Measurements from ENCODE around the gene MRPL24. TPM values are rescaled to one million over a fixed set of nuclear protein-coding genes. Genes with fewer than 3 reads are reported as not detected.

MRPL24 gene
- total and polyA plus RNA-seq, 9 of the 15 experiments (the other 6 are each of a cell fraction or from before 2014, with no cell fraction given), result 74.3 to 267 (median 113) TPM

DNA sequence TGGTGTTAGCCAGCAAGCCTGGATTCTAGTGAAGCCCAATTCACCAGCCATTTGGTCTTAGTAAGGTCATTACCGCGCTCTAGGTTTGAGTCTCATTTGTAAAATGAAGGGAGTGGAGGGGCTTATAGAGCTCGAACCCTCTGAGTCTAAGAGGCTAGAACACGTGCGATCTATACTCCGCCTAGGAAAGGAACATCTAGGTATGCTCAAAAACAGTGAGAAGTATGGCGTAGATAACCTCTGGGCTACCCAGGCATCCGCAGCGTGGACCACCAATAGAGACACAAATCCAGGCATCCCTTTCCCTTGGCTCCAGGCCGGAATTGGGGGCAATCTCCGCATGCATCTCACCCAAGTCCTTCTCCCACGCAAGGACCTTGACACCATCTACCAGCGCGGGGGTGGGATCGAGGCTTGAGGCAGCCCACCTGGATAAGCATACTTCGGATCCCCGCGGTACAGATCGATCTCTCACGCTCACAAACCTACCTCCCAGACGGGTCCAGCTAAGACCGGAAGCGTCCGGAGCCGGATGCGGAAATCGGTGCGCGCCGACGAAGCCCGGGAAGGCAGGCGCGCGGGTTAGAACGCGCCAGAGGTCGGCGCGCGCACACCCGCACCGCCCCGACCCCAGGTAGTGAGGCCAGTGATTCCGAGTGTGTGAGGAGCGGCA lies 12.8 kb downstream of the MRPL24 start, which contains the start of gene METTL25B (continued):
- peak; percentile 37 for TF ChIP-seq RBBP5 (IDR thresholded peaks at IDR 0.05; ENCODE audit: borderline replicate concordance, insufficient read depth, low read length, poor library complexity, severe bottlenecking)
- TF ChIP-seq ZKSCAN3 (CRISPR knock-in tag; IDR thresholded peaks at IDR 0.05), result no peak
- no peak for TF ChIP-seq ZNF551 (CRISPR knock-in tag; IDR thresholded peaks at IDR 0.05)
- TF ChIP-seq, protein P1, sequence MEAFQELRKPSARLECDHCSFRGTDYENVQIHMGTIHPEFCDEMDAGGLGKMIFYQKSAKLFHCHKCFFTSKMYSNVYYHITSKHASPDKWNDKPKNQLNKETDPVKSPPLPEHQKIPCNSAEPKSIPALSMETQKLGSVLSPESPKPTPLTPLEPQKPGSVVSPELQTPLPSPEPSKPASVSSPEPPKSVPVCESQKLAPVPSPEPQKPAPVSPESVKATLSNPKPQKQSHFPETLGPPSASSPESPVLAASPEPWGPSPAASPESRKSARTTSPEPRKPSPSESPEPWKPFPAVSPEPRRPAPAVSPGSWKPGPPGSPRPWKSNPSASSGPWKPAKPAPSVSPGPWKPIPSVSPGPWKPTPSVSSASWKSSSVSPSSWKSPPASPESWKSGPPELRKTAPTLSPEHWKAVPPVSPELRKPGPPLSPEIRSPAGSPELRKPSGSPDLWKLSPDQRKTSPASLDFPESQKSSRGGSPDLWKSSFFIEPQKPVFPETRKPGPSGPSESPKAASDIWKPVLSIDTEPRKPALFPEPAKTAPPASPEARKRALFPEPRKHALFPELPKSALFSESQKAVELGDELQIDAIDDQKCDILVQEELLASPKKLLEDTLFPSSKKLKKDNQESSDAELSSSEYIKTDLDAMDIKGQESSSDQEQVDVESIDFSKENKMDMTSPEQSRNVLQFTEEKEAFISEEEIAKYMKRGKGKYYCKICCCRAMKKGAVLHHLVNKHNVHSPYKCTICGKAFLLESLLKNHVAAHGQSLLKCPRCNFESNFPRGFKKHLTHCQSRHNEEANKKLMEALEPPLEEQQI (IDR thresholded peaks at IDR 0.05), result no peak
- no peak for TF ChIP-seq MCM5 (IDR thresholded peaks at IDR 0.05; ENCODE audit: low read depth)
- no peak for TF ChIP-seq E2F3 (CRISPR knock-in tag; IDR thresholded peaks at IDR 0.05)
- no peak for TF ChIP-seq HDAC3 (IDR thresholded peaks at IDR 0.05; ENCODE audit: borderline replicate concordance, partially characterized antibody)
- TF ChIP-seq NCOA4 (IDR thresholded peaks at IDR 0.05; ENCODE audit: partially characterized antibody), result no peak
- no peak; the same call in 1 of the 2 replicates for TF ChIP-seq EGR1 (conservative IDR thresholded peaks at IDR 0.05)
- TF ChIP-seq PHF21A (IDR thresholded peaks at IDR 0.05; ENCODE audit: borderline replicate concordance, low read depth), result no peak
- TF ChIP-seq, protein P2, sequence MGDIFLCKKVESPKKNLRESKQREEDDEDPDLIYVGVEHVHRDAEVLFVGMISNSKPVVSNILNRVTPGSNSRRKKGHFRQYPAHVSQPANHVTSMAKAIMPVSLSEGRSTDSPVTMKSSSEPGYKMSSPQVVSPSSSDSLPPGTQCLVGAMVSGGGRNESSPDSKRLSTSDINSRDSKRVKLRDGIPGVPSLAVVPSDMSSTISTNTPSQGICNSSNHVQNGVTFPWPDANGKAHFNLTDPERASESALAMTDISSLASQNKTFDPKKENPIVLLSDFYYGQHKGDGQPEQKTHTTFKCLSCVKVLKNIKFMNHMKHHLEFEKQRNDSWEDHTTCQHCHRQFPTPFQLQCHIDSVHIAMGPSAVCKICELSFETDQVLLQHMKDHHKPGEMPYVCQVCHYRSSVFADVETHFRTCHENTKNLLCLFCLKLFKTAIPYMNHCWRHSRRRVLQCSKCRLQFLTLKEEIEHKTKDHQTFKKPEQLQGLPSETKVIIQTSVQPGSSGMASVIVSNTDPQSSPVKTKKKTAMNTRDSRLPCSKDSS (IDR thresholded peaks at IDR 0.05; ENCODE audit: low read depth, partially characterized antibody), result no peak
- TF ChIP-seq PURB (CRISPR knock-in tag; IDR thresholded peaks at IDR 0.05; ENCODE audit: low read depth), result no peak
- no peak for TF ChIP-seq HNRNPK (IDR thresholded peaks at IDR 0.05; ENCODE audit: low read depth, low read length, poor library complexity, severe bottlenecking)
- TF ChIP-seq, protein P3, sequence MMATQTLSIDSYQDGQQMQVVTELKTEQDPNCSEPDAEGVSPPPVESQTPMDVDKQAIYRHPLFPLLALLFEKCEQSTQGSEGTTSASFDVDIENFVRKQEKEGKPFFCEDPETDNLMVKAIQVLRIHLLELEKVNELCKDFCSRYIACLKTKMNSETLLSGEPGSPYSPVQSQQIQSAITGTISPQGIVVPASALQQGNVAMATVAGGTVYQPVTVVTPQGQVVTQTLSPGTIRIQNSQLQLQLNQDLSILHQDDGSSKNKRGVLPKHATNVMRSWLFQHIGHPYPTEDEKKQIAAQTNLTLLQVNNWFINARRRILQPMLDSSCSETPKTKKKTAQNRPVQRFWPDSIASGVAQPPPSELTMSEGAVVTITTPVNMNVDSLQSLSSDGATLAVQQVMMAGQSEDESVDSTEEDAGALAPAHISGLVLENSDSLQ (IDR thresholded peaks at IDR 0.05), result no peak
- no peak for TF ChIP-seq ELF4 (CRISPR knock-in tag; IDR thresholded peaks at IDR 0.05)
- TF ChIP-seq, protein P4, sequence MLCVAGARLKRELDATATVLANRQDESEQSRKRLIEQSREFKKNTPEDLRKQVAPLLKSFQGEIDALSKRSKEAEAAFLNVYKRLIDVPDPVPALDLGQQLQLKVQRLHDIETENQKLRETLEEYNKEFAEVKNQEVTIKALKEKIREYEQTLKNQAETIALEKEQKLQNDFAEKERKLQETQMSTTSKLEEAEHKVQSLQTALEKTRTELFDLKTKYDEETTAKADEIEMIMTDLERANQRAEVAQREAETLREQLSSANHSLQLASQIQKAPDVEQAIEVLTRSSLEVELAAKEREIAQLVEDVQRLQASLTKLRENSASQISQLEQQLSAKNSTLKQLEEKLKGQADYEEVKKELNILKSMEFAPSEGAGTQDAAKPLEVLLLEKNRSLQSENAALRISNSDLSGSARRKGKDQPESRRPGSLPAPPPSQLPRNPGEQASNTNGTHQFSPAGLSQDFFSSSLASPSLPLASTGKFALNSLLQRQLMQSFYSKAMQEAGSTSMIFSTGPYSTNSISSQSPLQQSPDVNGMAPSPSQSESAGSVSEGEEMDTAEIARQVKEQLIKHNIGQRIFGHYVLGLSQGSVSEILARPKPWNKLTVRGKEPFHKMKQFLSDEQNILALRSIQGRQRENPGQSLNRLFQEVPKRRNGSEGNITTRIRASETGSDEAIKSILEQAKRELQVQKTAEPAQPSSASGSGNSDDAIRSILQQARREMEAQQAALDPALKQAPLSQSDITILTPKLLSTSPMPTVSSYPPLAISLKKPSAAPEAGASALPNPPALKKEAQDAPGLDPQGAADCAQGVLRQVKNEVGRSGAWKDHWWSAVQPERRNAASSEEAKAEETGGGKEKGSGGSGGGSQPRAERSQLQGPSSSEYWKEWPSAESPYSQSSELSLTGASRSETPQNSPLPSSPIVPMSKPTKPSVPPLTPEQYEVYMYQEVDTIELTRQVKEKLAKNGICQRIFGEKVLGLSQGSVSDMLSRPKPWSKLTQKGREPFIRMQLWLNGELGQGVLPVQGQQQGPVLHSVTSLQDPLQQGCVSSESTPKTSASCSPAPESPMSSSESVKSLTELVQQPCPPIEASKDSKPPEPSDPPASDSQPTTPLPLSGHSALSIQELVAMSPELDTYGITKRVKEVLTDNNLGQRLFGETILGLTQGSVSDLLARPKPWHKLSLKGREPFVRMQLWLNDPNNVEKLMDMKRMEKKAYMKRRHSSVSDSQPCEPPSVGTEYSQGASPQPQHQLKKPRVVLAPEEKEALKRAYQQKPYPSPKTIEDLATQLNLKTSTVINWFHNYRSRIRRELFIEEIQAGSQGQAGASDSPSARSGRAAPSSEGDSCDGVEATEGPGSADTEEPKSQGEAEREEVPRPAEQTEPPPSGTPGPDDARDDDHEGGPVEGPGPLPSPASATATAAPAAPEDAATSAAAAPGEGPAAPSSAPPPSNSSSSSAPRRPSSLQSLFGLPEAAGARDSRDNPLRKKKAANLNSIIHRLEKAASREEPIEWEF (CRISPR knock-in tag; IDR thresholded peaks at IDR 0.05), result no peak
- TF ChIP-seq ZC3H11A (IDR thresholded peaks at IDR 0.05; ENCODE audit: low read depth, low read length), result no peak
